ENCODE data around the gene EVL. TPM values are rescaled to one million over a fixed set of nuclear protein-coding genes. Genes with fewer than 3 reads are reported as not detected.

EVL gene
- total RNA-seq, 1 donor, result 16.6 TPM

- no peak for DNase-seq (ENCODE audit: insufficient read length, low spot score, missing footprints)
- Histone ChIP-seq H3K36me3 (ENCODE audit: insufficient read depth, low read length) (no peaks in the 10 kb centered on the region), H3K4me2 (ENCODE audit: insufficient read depth, low read length) (no peak overlapping the region), H3K27me3 (ENCODE audit: insufficient read depth, low read length) (no peaks in the 10 kb centered on the region), H3K4me3 (ENCODE audit: insufficient read depth, low read length) (no peak overlapping the region), H3K79me2 (ENCODE audit: insufficient read depth, low read length) (peaks cover 26% of the 10 kb centered on the region), H3K27ac (ENCODE audit: low read depth, low read length) (no peak overlapping the region), H3K4me1 (ENCODE audit: insufficient read depth, low read length) (peaks cover 32% of the 10 kb centered on the region), H4K20me1 (ENCODE audit: insufficient read depth, low read length) (peaks cover 5% of the 10 kb centered on the region), H2AFZ (ENCODE audit: low read length) (no peak overlapping the region), H3K9me3 (ENCODE audit: low read depth, low read length) (no peaks in the 10 kb centered on the region)
- TF ChIP-seq CTCF (IDR thresholded peaks at IDR 0.05; ENCODE audit: extremely low read depth, low read depth, low read length), result no peak
These were observed 46.0 kb upstream of the EVL start for GRCh38 chr14:100019156-100019744.

DNA sequence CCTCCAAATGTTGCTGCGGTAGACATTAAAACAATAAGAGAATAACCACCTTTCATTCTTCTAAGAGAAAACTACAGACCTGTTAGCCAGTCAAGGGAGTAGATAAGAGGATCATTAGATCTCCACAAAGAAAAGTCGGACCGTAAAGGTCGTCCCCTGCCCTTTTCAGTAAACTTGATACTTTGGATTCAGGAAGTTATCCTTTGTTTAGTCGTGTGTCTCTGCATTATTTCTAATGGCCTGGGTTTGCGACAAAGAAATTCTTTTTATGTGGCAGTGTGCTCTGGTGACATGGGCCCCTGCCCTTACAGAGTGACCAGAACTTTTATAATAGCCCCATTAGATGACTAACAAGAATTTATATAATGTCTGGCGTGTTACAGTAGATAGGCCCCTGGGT lies 44.6 kb upstream of the EVL start:
- TF ChIP-seq CTCF (IDR thresholded peaks at IDR 0.05; ENCODE audit: extremely low read depth, low read depth, low read length), result no peak
- H3K36me3 ChIP-seq (ENCODE audit: insufficient read depth, low read length), result no peaks in the 10 kb centered on the region
- H3K79me2 ChIP-seq (ENCODE audit: insufficient read depth, low read length), result peaks cover 24% of the 10 kb centered on the region
- peaks cover 5% of the 10 kb centered on the region for H4K20me1 ChIP-seq (ENCODE audit: insufficient read depth, low read length)
- H3K4me3 ChIP-seq (ENCODE audit: insufficient read depth, low read length), result no peak overlapping the region
- H3K4me1 ChIP-seq (ENCODE audit: insufficient read depth, low read length), result peaks cover 39% of the 10 kb centered on the region
- H3K9me3 ChIP-seq (ENCODE audit: low read depth, low read length), result no peaks in the 10 kb centered on the region
- H3K4me2 ChIP-seq (ENCODE audit: insufficient read depth, low read length), result no peak overlapping the region
- H3K27ac ChIP-seq (ENCODE audit: low read depth, low read length), result no peak overlapping the region
- no peak for DNase-seq (ENCODE audit: insufficient read length, low spot score, missing footprints)
- H3K27me3 ChIP-seq (ENCODE audit: insufficient read depth, low read length), result no peaks in the 10 kb centered on the region
- H2AFZ ChIP-seq (ENCODE audit: low read length), result no peak overlapping the region

GRCh38 chr14:100022772-100023451 lies 42.3 kb upstream of the EVL start:
- Histone ChIP-seq H3K79me2 (ENCODE audit: insufficient read depth, low read length) (peaks cover 32% of the 10 kb centered on the region), H3K4me1 (ENCODE audit: insufficient read depth, low read length) (peaks cover 43% of the 10 kb centered on the region), H4K20me1 (ENCODE audit: insufficient read depth, low read length) (peaks cover 5% of the 10 kb centered on the region), H3K4me2 (ENCODE audit: insufficient read depth, low read length) (peak overlapping the region; percentile 46), H3K36me3 (ENCODE audit: insufficient read depth, low read length) (no peaks in the 10 kb centered on the region), H3K4me3 (ENCODE audit: insufficient read depth, low read length) (no peak overlapping the region), H2AFZ (ENCODE audit: low read length) (peak overlapping the region; percentile 10), H3K27me3 (ENCODE audit: insufficient read depth, low read length) (no peaks in the 10 kb centered on the region), H3K9me3 (ENCODE audit: low read depth, low read length) (no peaks in the 10 kb centered on the region), H3K27ac (ENCODE audit: low read depth, low read length) (peak overlapping the region; percentile 85)
- peak; percentile 88 for DNase-seq (ENCODE audit: insufficient read length, low spot score, missing footprints)
- TF ChIP-seq CTCF (IDR thresholded peaks at IDR 0.05; ENCODE audit: extremely low read depth, low read depth, low read length), result no peak

DNA sequence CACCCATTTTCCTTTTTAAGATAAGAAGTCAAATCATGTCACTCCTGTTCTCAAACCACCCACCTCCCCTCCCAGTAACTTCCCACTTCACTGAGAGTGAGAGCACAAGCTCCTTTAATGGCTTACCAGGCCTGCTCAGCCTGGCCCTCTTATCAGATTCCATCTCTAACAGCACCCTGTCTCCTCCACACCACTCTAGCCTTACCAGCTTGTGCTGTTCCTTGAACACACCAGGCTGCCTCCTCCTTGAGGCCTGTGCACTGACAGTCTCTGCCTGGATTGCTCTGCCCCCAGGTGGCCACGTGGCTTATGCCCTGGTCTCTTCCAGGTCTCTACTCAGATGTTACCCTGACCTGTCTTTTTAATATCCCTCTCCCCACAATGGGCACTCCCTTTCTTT lies 40.1 kb upstream of the EVL start:
- TF ChIP-seq CTCF (IDR thresholded peaks at IDR 0.05; ENCODE audit: extremely low read depth, low read depth, low read length), result peak; percentile 49
- peak overlapping the region; percentile 38 for H3K27ac ChIP-seq (ENCODE audit: low read depth, low read length)
- peaks cover 53% of the 10 kb centered on the region for H3K4me1 ChIP-seq (ENCODE audit: insufficient read depth, low read length)
- no peak overlapping the region for H2AFZ ChIP-seq (ENCODE audit: low read length)
- no peak overlapping the region for H3K4me3 ChIP-seq (ENCODE audit: insufficient read depth, low read length)
- H3K4me2 ChIP-seq (ENCODE audit: insufficient read depth, low read length), result no peak overlapping the region
- H3K27me3 ChIP-seq (ENCODE audit: insufficient read depth, low read length), result no peaks in the 10 kb centered on the region
- no peaks in the 10 kb centered on the region for H3K9me3 ChIP-seq (ENCODE audit: low read depth, low read length)
- no peaks in the 10 kb centered on the region for H4K20me1 ChIP-seq (ENCODE audit: insufficient read depth, low read length)
- peaks cover 28% of the 10 kb centered on the region for H3K79me2 ChIP-seq (ENCODE audit: insufficient read depth, low read length)
- no peaks in the 10 kb centered on the region for H3K36me3 ChIP-seq (ENCODE audit: insufficient read depth, low read length)
- DNase-seq (ENCODE audit: insufficient read length, low spot score, missing footprints), result peak; percentile 10

All from osteoblast (primary cell).